Chondrocyte (in vitro differentiated cells): ENCODE results near the gene GABRA4. TPM values are rescaled to one million over a fixed set of nuclear protein-coding genes. Genes with fewer than 3 reads are reported as not detected.

Experiments used
- DNase-seq: peaks from one replicate; pipeline ENCODE4 v3.0.0; 2021; ENCODE audit warnings: mixed read lengths, low spot score
- H3K27ac Mint-ChIP-seq: one replicate; pipeline ENCODE4 v1.8.0; 2021; ENCODE audit warnings: mild to moderate bottlenecking, moderate library complexity, mixed read lengths; ENCODE audit not compliant: unreplicated experiment
- H3K27me3 Mint-ChIP-seq: 2 replicates; pipeline ENCODE4 v1.8.0; 2021; ENCODE audit warnings: low read depth, mixed read lengths
- H3K36me3 Mint-ChIP-seq: 2 replicates; pipeline ENCODE4 v1.8.0; 2021; ENCODE audit warnings: low read depth, mixed read lengths
- H3K4me1 Mint-ChIP-seq: 2 replicates; pipeline ENCODE4 v1.8.0; 2021; ENCODE audit warnings: low read depth, mild to moderate bottlenecking, mixed read lengths
- H3K4me3 Mint-ChIP-seq: one replicate; pipeline ENCODE4 v1.8.0; 2021; ENCODE audit warnings: mild to moderate bottlenecking, moderate library complexity, mixed read lengths; ENCODE audit not compliant: unreplicated experiment
- H3K9me3 Mint-ChIP-seq: 2 replicates; pipeline ENCODE4 v1.8.0; 2021; ENCODE audit warnings: low read depth, mixed read lengths
- total RNA-seq: library from RNA; stranded (reverse); gene quantifications from 3 replicates; pipeline ENCODE4 v1.2.1, GENCODE V29; 2021
- TF ChIP-seq, protein P1 (sequence below): fragments of 200-600 bp; sonication (generic); IDR thresholded peaks from 2 replicates; pipeline ENCODE4 v1.5.0; 2021; ENCODE audit warnings: antibody characterized with exemption, mild to moderate bottlenecking, moderate library complexity

GABRA4 gene
- total RNA-seq, 1 donor from 2014 or later: not detected

DNA sequence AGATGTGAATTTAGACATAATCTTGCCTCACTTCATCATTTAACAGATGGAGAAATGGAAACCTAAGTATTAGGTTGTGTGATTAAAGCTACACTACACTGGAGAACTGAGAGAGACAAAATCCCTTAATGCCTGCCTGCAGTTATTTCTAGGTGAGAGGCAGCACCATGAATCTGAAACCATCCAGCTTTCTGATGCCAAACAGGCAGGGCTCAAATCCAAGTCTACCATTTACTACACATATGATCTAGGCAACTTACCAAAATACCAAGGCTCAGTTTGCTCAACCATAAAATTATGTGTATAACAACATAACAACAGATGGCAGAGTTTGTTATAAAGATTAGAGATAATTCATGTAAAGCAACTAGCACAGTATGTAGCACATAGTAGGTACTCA is 38.7 kb downstream of the GABRA4 start:
- TF ChIP-seq, protein P1, sequence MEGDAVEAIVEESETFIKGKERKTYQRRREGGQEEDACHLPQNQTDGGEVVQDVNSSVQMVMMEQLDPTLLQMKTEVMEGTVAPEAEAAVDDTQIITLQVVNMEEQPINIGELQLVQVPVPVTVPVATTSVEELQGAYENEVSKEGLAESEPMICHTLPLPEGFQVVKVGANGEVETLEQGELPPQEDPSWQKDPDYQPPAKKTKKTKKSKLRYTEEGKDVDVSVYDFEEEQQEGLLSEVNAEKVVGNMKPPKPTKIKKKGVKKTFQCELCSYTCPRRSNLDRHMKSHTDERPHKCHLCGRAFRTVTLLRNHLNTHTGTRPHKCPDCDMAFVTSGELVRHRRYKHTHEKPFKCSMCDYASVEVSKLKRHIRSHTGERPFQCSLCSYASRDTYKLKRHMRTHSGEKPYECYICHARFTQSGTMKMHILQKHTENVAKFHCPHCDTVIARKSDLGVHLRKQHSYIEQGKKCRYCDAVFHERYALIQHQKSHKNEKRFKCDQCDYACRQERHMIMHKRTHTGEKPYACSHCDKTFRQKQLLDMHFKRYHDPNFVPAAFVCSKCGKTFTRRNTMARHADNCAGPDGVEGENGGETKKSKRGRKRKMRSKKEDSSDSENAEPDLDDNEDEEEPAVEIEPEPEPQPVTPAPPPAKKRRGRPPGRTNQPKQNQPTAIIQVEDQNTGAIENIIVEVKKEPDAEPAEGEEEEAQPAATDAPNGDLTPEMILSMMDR: no peak
- Mint-ChIP-seq H3K36me3 (no peaks in the 10 kb centered on the region), H3K4me3 (no peak overlapping the region), H3K4me1 (no peaks in the 10 kb centered on the region), H3K9me3 (no peaks in the 10 kb centered on the region), H3K27ac (no peak overlapping the region), H3K27me3 (peaks cover 23% of the 10 kb centered on the region)
- DNase-seq: no peak

DNA sequence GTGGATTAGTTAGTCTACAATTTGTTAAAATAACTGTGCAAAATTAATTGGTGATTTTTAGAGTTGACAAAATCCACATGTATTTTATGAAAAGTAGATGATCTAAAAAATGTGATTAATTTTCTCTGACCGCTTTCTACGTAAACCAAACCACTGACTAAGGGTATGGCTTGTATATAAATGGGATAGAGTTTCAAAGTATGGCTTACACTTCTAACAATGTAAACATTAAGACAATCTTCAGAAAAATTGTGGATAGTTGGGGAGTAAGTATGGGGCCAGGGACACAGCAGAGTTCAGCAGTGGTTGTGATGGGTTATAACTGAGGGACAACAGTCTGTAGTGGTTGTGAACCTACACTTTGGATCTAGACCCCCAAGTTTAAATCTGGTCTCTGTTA is 39.8 kb downstream of the GABRA4 start:
- Mint-ChIP-seq H3K36me3 (no peaks in the 10 kb centered on the region), H3K9me3 (no peaks in the 10 kb centered on the region), H3K4me1 (no peaks in the 10 kb centered on the region), H3K27ac (no peak overlapping the region), H3K4me3 (no peak overlapping the region), H3K27me3 (peaks cover 20% of the 10 kb centered on the region)
- no peak for DNase-seq
- TF ChIP-seq, protein P1: no peak

DNA sequence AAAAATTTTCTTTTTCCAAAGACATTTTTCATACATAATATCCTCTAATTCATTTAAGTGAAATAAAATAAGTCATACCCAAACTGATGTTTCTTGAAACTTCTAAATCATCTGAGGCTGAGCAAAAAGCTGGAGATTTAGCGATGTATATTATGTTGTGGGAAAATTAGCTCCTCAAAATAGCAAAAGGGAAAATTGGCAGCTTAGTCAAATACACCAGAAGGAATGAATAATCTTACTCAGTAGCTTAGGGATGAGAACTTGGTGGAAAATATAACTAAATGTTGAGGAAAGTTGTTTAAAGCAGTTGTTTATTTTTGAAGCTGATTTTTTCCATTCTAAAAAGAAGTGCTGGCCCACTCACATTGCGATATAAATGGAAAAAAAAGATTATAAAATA is 40.9 kb downstream of the GABRA4 start:
- no peak overlapping the region for H3K27ac Mint-ChIP-seq
- no peaks in the 10 kb centered on the region for H3K36me3 Mint-ChIP-seq
- no peaks in the 10 kb centered on the region for H3K4me1 Mint-ChIP-seq
- H3K9me3 Mint-ChIP-seq: no peaks in the 10 kb centered on the region
- H3K27me3 Mint-ChIP-seq: peaks cover 20% of the 10 kb centered on the region
- no peak overlapping the region for H3K4me3 Mint-ChIP-seq
- no peak for DNase-seq
- TF ChIP-seq, protein P1: no peak

DNA sequence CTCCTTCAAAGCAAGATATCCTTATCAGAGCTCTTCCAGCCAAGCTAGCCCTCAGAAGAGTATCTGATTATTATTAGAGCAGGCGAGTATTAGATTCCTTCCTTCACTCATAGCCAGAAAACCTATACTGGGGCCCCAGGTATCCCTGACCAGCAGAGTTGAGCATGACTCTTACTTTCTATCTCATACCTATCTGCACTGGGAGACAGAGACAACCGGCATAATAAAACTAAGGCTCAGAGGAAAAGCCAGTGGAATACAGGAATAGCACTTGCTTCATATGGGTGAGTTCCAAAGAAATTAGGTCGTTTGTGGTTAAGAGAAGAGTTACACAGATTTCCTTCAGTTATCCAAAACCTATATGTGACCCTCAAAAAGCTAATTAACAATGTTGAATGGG is 42.6 kb downstream of the GABRA4 start:
- Mint-ChIP-seq H3K9me3 (no peaks in the 10 kb centered on the region), H3K27me3 (peaks cover 20% of the 10 kb centered on the region), H3K4me1 (peaks cover 7% of the 10 kb centered on the region), H3K27ac (no peak overlapping the region), H3K36me3 (no peaks in the 10 kb centered on the region), H3K4me3 (no peak overlapping the region)
- TF ChIP-seq, protein P1: no peak
- DNase-seq: no peak

DNA sequence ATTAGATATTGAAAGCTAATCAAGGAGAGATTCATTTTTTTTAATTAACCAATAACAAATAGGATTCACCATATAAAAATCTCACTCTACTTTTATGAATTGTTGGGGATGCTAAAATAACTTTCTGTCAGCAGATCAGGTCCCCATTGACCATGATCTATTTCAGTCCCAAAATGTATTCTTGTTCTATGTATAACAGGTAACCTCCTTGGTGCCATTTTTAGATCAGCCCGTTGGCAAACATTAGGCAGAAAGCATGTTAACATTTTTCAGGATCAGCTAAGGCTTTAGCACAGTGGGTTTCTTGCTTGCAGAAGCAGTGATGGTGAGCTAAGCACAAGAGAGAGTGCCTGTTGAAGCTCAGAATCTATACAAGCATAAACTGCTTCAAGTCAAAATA is 43.6 kb downstream of the GABRA4 start:
- TF ChIP-seq, protein P1: no peak
- Mint-ChIP-seq H3K9me3 (no peaks in the 10 kb centered on the region), H3K4me1 (peaks cover 7% of the 10 kb centered on the region), H3K4me3 (no peak overlapping the region), H3K36me3 (no peaks in the 10 kb centered on the region), H3K27me3 (peaks cover 20% of the 10 kb centered on the region), H3K27ac (no peak overlapping the region)
- DNase-seq: no peak
